ENCODE results near the gene CAPZA1. TPM values are rescaled to one million over a fixed set of nuclear protein-coding genes. Genes with fewer than 3 reads are reported as not detected.
A peak's percentile ranks its signal among the peaks of the same experiment; 100 is the strongest.

Gene CAPZA1
- total RNA-seq, 8 experiments from 2014 or later: 119 to 210 (median 162) TPM

- H3K27ac ChIP-seq: no peak overlapping the region
- 20 to 100% (median 58%) methylated on average over 1 to 5 of the region's 13 CpGs; no CpG with 5 or more reads in 5 of the 10 experiments for whole genome bisulfite sequencing, 10 experiments
- ATAC-seq (replicated peaks in 6 of 8): peak in 1 of 8 experiments; percentile 16
- no peak overlapping the region for H3K4me3 ChIP-seq
- in situ Hi-C loops (cut with MboI; ENCODE audit: low pct_unique_long_range_greater_than_20kb in 2 of 9, low sequenced_read_pairs in 9 of 9, unreplicated experiment in 9 of 9): no loop called here
- H3K4me1 ChIP-seq (replicated peaks in 1 of 2): no peaks in the 10 kb centered on the region
Measured at GRCh38 chr1:112688781-112689193, 69.2 kb downstream of the CAPZA1 start.

GRCh38 chr1:112689196-112689841, 69.7 kb downstream of the CAPZA1 start:
- Histone ChIP-seq H3K27ac (no peak overlapping the region), H3K4me3 (no peak overlapping the region), H3K4me1 (replicated peaks in 1 of 2) (no peaks in the 10 kb centered on the region)
- in situ Hi-C loops (cut with MboI; ENCODE audit: low pct_unique_long_range_greater_than_20kb in 2 of 9, low sequenced_read_pairs in 9 of 9, unreplicated experiment in 9 of 9): no loop called here
- ATAC-seq (replicated peaks in 6 of 8): no peak
- WGBS, 10 experiments: 90 to 100% (median 96%) methylated on average over 1 to 5 of the region's 9 CpGs; no CpG with 5 or more reads in 5 of the 10 experiments

- H3K27ac ChIP-seq: no peak overlapping the region
- no peak overlapping the region for H3K4me3 ChIP-seq
- ATAC-seq (replicated peaks in 6 of 8): no peak
- in situ Hi-C loops (cut with MboI; ENCODE audit: low pct_unique_long_range_greater_than_20kb in 2 of 9, low sequenced_read_pairs in 9 of 9, unreplicated experiment in 9 of 9): no loop called here
- H3K4me1 ChIP-seq (replicated peaks in 1 of 2): no peaks in the 10 kb centered on the region
- WGBS, 10 experiments: 80 to 100% (median 95%) methylated on average over 1 to 11 of the region's 11 CpGs; no CpG with 5 or more reads in 6 of the 10 experiments
Measured at GRCh38 chr1:112689842-112690237, 70.2 kb downstream of the CAPZA1 start.

- ATAC-seq (replicated peaks in 6 of 8): no peak
- Histone ChIP-seq H3K4me3 (no peak overlapping the region), H3K4me1 (replicated peaks in 1 of 2) (no peaks in the 10 kb centered on the region), H3K27ac (no peak overlapping the region)
- 80 to 100% (median 99%) methylated on average over 1 to 5 of the region's 5 CpGs; no CpG with 5 or more reads in 4 of the 10 experiments for WGBS, 10 experiments
- in situ Hi-C loops (cut with MboI; ENCODE audit: low pct_unique_long_range_greater_than_20kb in 2 of 9, low sequenced_read_pairs in 9 of 9, unreplicated experiment in 9 of 9): no loop called here
Measured at GRCh38 chr1:112692681-112693080, 73.0 kb downstream of the CAPZA1 start.

GRCh38 chr1:112693821-112694220, 74.2 kb downstream of the CAPZA1 start:
- Histone ChIP-seq H3K4me1 (replicated peaks in 1 of 2) (no peaks in the 10 kb centered on the region), H3K27ac (no peak overlapping the region), H3K4me3 (no peak overlapping the region)
- in situ Hi-C loops (cut with MboI; ENCODE audit: low pct_unique_long_range_greater_than_20kb in 2 of 9, low sequenced_read_pairs in 9 of 9, unreplicated experiment in 9 of 9): no loop called here
- no peak for ATAC-seq (replicated peaks in 6 of 8)
- 80 to 100% (median 90%) methylated on average over 1 to 5 of the region's 6 CpGs; no CpG with 5 or more reads in 6 of the 10 experiments for WGBS, 10 experiments

- no peak for ATAC-seq (replicated peaks in 6 of 8)
- Histone ChIP-seq H3K27ac (no peak overlapping the region), H3K4me3 (no peak overlapping the region), H3K4me1 (replicated peaks in 1 of 2) (no peaks in the 10 kb centered on the region)
- in situ Hi-C loops (cut with MboI; ENCODE audit: low pct_unique_long_range_greater_than_20kb in 2 of 9, low sequenced_read_pairs in 9 of 9, unreplicated experiment in 9 of 9): no loop called here
- 94 to 100% (median 97%) methylated on average over 3 to 11 of the region's 15 CpGs; no CpG with 5 or more reads in 5 of the 10 experiments for whole genome bisulfite sequencing, 10 experiments
Measured at GRCh38 chr1:112694363-112694929, 74.8 kb downstream of the CAPZA1 start.

GRCh38 chr1:112695276-112695675, 75.6 kb downstream of the CAPZA1 start:
- ATAC-seq (replicated peaks in 6 of 8): no peak
- Histone ChIP-seq H3K4me3 (no peak overlapping the region), H3K4me1 (replicated peaks in 1 of 2) (peaks cover 0 to 3% of the 10 kb centered on the region in 2 donors), H3K27ac (no peak overlapping the region)
- in situ Hi-C loops (cut with MboI; ENCODE audit: low pct_unique_long_range_greater_than_20kb in 2 of 9, low sequenced_read_pairs in 9 of 9, unreplicated experiment in 9 of 9): no loop called here
- 92 to 100% (median 100%) methylated on average over 1 to 6 of the region's 9 CpGs; no CpG with 5 or more reads in 4 of the 10 experiments for WGBS, 10 experiments

- peaks cover 9 to 17% of the 10 kb centered on the region in 2 donors for H3K4me1 ChIP-seq (replicated peaks in 1 of 2)
- ATAC-seq (replicated peaks in 6 of 8): no peak
- WGBS, 10 experiments: 93 to 100% (median 99%) methylated on average over 1 to 7 of the region's 7 CpGs; no CpG with 5 or more reads in 4 of the 10 experiments
- in situ Hi-C loops (cut with MboI; ENCODE audit: low pct_unique_long_range_greater_than_20kb in 2 of 9, low sequenced_read_pairs in 9 of 9, unreplicated experiment in 9 of 9): no loop called here
- H3K4me3 ChIP-seq: no peak overlapping the region
- H3K27ac ChIP-seq: no peak overlapping the region
Measured at GRCh38 chr1:112696578-112697314, 77.1 kb downstream of the CAPZA1 start.

GRCh38 chr1:112697781-112698201, 78.2 kb downstream of the CAPZA1 start:
- H3K27ac ChIP-seq: no peak overlapping the region
- 83 to 100% (median 97%) methylated on average over 1 to 6 of the region's 9 CpGs; no CpG with 5 or more reads in 5 of the 10 experiments for WGBS, 10 experiments

GRCh38 chr1:112698366-112699310, 79.0 kb downstream of the CAPZA1 start:
- Histone ChIP-seq H3K27ac (no peak overlapping the region), H3K4me3 (no peak overlapping the region), H3K4me1 (replicated peaks in 1 of 2) (peaks cover 9 to 20% of the 10 kb centered on the region in 2 donors)
- 60 to 91% (median 79%) methylated on average over 1 to 12 of the region's 17 CpGs; no CpG with 5 or more reads in 3 of the 10 experiments for WGBS, 10 experiments
- ATAC-seq (replicated peaks in 6 of 8): no peak
- in situ Hi-C loops (cut with MboI; ENCODE audit: low pct_unique_long_range_greater_than_20kb in 2 of 9, low sequenced_read_pairs in 9 of 9, unreplicated experiment in 9 of 9): no loop called here

More at GRCh38 chr1:112697781-112698201, 78.2 kb downstream of the CAPZA1 start:
- ATAC-seq (replicated peaks in 6 of 8): no peak
- Histone ChIP-seq H3K4me1 (replicated peaks in 1 of 2) (peaks cover 9 to 17% of the 10 kb centered on the region in 2 donors), H3K4me3 (no peak overlapping the region)
- in situ Hi-C loops (cut with MboI; ENCODE audit: low pct_unique_long_range_greater_than_20kb in 2 of 9, low sequenced_read_pairs in 9 of 9, unreplicated experiment in 9 of 9): no loop called here

- Histone ChIP-seq H3K4me1 (replicated peaks in 1 of 2) (peaks cover 14 to 26% of the 10 kb centered on the region in 2 donors), H3K27ac (no peak overlapping the region), H3K4me3 (no peak overlapping the region)
- in situ Hi-C loops (cut with MboI; ENCODE audit: low pct_unique_long_range_greater_than_20kb in 2 of 9, low sequenced_read_pairs in 9 of 9, unreplicated experiment in 9 of 9): loop anchor here in 5 of 9 experiments (10.0 to 25.0 kb wide), 3 partner anchors 305 to 363 kb away; partner anchors contain the start of genes CTTNBP2NL (in 3 of the 5) and LRIG2 (in 2 of the 5)
- WGBS, 10 experiments: 80 to 100% (median 91%) methylated on average over 1 to 10 of the region's 13 CpGs; no CpG with 5 or more reads in 2 of the 10 experiments
- ATAC-seq (replicated peaks in 6 of 8): no peak
Measured at GRCh38 chr1:112699425-112700144, 80.0 kb downstream of the CAPZA1 start.
